Testis (tissue), 2 donors: ENCODE measurements around the gene CHTF8.

Experiments
- POLR2A ChIP-seq: fragments of 450-650 bp; IDR thresholded peaks from one replicate; pipeline ENCODE4 v1.6.1; 2017; ENCODE audit warnings: antibody characterized with exemption, mild to moderate bottlenecking, moderate library complexity
- TF ChIP-seq, protein P1 (sequence below), 3 experiments: fragments of 450-650 bp in 2 of 3; fragments of 200-600 bp in 1 of 3; sonication (generic) in 1 of 3; IDR thresholded peaks; one replicate each; pipeline ENCODE4 v1.5.1; 2016 to 2019; ENCODE audit warnings: antibody characterized with exemption in 3 of 3, mild to moderate bottlenecking in 2 of 3, moderate library complexity in 1 of 3

DNA sequence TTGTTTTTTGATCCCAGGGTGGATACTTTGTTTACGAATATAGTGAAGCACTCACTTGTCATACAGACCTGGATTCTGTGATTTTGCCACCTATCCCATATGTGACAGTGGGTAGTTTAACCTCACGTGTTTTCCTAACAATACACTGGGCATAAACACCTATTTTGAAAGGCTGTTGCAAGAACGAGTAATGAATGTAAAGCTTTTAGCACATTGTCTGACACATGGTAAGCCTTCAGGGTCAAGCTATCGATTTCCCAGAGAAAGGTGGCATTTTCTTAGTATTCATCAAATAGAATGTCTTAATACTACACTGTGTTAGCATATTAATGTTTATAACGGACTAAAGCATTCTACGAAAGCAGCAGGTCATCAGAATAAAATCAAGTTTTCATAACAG lies 1.9 kb downstream of the CHTF8 start:
- TF ChIP-seq, protein P1, sequence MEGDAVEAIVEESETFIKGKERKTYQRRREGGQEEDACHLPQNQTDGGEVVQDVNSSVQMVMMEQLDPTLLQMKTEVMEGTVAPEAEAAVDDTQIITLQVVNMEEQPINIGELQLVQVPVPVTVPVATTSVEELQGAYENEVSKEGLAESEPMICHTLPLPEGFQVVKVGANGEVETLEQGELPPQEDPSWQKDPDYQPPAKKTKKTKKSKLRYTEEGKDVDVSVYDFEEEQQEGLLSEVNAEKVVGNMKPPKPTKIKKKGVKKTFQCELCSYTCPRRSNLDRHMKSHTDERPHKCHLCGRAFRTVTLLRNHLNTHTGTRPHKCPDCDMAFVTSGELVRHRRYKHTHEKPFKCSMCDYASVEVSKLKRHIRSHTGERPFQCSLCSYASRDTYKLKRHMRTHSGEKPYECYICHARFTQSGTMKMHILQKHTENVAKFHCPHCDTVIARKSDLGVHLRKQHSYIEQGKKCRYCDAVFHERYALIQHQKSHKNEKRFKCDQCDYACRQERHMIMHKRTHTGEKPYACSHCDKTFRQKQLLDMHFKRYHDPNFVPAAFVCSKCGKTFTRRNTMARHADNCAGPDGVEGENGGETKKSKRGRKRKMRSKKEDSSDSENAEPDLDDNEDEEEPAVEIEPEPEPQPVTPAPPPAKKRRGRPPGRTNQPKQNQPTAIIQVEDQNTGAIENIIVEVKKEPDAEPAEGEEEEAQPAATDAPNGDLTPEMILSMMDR (IDR thresholded peaks at IDR 0.05), result no peak
- TF ChIP-seq POLR2A, result no peak
